NCI-H2227 (cell line): ENCODE results near the gene ABL2.

Experiments used
- DNase-seq: peaks from one replicate; lab custom pipeline; 2025; ENCODE audit not compliant: unreplicated experiment; lab: John Stamatoyannopoulos, UW

The ABL2 gene

DNA sequence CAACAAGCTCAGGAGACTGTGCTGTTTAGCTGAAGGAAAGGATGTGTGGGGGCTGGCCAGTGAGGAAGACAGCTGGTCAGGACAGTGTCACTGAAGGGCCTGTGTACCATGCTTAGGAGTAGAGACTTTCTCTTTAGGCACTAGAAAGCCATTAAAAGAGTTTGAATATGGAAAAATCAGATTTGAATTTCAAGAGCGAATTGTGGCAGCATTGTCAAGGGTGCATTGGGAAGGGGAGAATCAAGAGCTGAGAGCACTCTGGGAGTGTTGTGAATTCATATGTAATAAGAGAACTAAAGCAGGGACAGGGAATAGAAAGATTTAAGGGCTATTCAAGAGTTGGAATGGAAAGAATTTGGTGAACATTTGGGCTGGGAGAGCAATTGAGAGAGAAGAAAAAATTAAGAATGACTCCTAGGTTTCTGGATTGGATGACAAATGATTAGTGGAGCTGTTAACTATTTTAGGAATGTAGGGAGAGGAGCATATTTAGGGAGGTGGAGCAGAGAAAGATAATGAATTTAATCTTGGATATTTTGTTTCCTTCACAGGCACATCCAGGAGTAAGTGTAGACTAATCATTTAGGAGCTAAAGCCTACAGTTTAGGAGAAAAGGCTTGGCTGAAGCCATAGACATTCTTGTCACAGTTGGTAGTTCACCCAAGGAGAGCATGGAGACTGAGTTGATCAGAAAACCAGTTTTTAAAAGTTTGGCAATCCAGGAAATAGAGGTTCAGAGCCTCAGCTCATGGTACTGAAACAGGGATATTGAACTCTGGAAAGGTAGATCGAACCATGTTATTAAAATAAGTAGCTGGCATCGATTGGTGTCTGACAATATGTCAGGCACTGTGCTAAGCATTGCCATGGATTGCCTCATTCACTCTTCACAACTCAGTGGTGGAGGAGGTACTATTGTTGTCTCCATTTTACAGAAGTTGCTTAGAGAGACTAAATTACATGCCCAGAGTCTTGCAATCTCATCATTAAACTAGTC is 170.7 kb downstream of the ABL2 start:
- DNase-seq = no peak

DNA sequence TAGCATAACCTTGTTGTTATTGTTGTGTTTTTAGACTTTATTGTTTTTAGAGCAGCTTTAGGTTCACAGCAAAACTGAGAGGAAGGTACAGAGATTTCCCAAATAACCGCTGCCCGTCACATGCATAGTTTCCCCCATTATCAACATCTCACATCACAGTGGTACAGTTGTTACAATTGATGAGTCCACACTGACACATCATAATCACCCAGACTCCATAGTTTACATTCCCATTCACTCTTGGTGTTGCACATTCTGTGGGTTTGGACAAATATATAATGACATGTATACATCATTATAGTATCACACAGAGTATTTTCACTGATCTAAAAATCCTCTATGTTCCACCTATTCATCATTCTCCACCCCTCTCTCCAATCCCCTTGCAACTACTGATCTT is 173.5 kb downstream of the ABL2 start:
- no peak for DNase-seq

DNA sequence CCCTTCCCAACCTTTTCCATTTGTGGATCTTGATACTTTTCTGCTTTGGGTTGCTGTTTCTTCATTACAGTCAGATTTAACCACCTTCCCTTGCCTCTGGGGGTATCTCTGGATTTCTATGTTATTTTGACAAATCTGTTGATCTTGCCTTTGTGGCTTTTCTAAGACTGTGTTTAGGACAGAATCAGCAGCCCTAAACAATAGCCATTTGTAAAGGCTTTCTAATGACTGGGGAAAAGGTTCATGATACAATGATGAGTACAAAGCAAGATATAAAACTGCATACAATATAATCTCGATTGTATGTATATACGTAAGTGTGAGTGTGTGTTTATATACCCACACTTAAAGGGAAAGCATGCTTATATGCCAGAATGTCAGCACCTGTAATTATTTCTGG is 176.0 kb downstream of the ABL2 start:
- DNase-seq = no peak

DNA sequence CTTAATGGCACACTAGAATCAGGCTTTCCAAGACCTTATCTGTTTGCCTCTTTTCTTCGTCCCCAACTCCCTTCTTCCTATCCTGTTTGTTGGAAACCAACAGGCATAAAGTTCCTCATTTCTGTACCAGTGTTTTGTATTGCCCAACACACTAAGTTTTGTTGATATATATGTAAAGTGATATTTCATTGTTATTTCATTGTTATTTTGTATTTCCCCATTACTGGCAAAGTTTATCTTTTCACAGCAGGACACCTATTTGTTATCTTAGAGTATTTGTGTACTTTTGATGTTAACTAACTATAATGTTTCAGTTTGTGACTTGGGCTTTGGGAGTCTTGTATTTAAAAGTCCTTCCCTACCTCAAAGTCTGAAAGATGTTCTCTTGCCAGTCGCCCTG is 176.7 kb downstream of the ABL2 start:
- no peak for DNase-seq
